H4 (cell line): ENCODE results near the gene LCN6. TPM values are rescaled to one million over a fixed set of nuclear protein-coding genes. Genes with fewer than 3 reads are reported as not detected.
"Not testable (repeated sequence)": the region's sequence is repeated elsewhere in the genome, so short reads cannot be mapped to it uniquely, and the experiment has no call there.

Source experiments
- DNase-seq: peaks from one replicate; pipeline ENCODE4 v3.0.0-alpha.2; 2015; ENCODE audit warnings: low spot score
- total RNA-seq: library from RNA; depleted of rRNA; stranded (reverse); fragments of >200 nt; shearing (Covaris generic); gene quantifications from 2 replicates; pipeline ENCODE4 v1.2.3, GENCODE V29; 2014

Gene LCN6
- total RNA-seq, 1 experiment from 2014 or later, result not detected

DNA sequence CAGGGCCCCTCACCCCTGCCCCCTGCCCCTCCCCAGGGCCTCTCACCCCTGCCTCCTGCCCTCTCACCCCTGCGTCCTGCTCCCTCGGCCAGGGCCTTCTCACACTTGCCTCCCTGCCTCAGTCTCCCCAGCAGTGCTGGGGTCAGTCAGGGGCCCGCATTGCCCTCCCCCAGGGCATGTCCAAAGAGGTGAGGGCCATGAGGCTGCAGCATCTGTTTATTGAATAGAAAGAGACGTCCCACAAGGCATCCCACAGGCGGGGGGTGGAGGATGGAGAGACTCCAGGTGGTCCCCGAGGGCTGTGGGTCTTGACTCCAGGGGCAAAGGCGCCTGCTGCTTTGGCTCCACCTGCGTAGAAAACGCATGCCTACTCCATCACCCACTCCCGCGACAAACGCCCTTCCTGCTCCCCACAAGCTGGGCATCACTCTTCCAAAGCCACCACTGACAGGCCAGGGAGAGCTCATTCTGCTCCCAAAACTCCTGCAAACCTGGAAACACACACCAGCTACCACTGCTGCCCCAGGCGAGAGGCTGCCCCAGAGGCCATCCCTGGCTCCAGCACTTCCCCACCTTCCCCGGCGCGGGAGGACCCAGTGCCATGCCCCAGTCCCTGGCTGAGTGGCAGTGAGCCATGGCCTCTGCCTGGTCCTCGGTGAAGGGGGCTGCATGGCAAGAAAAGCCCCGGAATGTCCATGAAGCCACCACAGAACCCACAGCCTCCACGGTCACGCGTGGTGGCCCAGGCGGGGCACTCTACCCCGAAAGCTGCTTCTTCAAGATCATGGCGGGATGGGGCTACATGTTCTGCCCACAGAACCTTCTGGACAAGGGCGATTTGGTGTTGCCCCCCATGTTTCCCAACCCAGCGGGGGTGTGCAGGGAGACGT is 11.4 kb upstream of the LCN6 start:
- no peak for DNase-seq

DNA sequence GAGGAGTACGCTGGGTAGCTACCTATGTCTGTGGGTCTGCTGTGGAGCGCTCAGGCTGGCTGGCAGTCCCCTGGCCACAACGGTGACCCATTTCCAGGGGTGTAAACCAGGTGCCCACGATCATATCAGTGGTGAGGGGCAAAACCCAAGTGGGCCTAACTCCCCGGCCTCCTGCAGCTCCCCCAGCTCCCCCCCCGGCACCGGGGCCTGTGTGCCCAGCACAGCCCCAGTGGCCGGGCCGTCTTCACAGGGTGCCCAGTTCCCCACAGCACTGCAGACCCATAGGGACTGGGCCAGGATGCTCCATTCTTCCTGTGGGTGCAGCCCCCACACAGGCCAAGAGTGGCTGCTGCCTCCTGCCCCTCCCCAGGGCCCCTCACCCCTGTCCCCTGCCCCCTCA is 10.7 kb upstream of the LCN6 start:
- no peak for DNase-seq

DNA sequence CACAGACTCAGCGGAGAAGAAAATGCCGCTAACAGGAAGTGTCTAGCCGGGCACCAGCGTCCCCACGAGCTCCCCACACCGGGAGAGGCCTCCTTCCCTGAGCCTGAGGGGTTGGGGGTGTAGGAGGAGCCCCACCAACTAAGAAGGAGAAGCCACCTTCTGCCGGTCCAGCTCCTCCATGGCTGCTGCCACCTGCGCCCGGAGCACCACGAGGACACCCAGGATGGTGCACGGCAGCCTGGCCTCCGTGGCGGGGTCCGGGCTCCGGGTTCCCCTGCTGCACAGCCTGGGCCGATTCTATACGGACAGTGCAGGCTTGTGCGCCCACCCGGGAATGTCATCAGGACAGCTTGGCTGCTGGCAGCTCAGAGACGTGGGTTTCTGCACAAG is 9.4 kb upstream of the LCN6 start:
- no peak for DNase-seq

DNA sequence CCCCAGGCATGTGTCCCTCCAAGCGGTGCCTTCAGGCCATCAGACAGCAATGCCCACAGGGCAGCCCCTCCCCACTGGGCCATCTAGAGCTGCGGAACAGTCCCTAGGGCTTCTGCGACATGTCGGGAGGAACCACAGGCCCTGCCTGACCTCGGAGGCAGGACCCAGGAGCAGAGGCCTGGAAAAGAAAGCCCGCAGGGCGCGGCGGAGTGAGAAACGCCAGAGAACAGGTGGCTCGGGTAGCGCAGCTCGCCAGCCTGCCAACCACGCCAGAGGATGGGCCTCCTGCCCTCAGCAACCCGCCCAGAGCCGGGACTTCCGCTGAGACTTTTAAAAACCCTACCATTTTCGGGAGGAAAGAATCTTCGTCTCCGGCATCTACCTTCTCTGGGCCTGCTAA is 9.0 kb upstream of the LCN6 start:
- DNase-seq, result no peak

DNA sequence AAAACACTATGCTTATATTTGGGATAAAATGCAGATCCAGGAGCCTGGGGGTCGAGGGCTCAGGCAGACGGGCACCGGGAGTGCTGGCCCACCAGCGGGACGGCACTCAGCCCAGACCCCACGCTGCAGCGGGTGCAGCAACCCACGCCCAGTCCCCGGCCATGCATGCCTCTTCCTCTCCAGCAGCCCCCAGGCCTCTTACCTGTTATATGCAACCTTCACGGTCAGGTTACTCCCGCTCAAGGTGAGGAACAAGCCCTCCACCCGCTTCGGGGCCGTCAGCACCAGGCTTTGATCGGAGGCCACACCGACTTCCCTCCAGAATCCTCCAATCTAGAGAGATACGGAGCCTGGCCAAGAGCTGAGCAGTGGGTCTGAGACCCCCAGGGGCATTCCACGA is 8.5 kb upstream of the LCN6 start:
- no peak for DNase-seq

DNA sequence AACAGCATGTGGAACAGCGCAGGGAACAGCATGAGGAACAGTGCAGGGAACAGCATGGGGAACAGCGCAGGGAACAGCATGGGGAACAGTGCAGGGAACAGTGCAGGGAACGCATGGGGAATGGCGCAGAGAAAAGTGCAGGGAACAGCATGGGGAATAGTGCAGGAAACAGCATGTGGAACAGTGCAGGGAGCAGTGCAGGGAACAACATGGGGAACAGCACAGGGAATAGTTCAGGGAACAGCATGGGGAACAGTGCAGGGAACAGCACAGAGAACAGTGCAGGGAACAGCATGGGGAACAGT is 7.8 kb upstream of the LCN6 start:
- no peak for DNase-seq

DNA sequence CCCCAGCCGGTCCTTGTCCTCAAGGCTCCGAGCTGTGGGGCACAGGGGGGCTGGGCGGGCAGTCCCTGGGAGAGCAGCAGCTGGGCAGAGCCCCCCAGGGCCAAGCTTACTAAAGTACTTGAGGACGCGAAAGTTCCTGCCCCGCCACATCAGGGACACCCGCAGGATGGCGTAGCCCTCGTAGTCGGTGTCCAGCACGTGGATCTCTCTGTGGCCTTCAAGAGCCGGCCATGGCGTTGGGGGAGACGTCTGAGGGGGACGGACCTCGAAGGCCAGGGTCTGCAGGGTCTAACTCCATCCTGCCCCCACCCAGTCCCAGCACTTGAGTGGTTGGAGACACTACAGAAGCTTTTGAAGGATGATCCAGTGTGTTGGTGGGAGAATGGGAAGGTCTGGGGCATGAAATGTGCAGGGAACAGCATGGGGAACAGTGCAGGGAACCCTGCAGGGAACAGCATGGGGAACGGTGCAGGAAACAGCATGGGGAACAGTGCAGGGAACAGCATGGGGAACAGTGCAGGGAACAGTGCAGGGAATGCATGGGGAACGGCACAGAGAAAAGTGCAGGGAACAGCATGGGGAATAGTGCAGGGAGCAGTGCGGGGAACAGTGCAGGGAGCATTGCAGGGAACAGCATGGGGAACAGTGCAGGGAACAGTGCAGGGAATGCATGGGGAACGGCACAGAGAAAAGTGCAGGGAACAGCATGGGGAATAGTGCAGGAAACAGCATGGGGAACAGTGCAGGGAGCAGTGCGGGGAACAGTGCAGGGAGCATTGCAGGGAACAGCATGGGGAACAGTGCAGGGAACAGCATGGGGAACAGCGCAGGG is 7.2 kb upstream of the LCN6 start:
- not testable (repeated sequence) for DNase-seq

DNA sequence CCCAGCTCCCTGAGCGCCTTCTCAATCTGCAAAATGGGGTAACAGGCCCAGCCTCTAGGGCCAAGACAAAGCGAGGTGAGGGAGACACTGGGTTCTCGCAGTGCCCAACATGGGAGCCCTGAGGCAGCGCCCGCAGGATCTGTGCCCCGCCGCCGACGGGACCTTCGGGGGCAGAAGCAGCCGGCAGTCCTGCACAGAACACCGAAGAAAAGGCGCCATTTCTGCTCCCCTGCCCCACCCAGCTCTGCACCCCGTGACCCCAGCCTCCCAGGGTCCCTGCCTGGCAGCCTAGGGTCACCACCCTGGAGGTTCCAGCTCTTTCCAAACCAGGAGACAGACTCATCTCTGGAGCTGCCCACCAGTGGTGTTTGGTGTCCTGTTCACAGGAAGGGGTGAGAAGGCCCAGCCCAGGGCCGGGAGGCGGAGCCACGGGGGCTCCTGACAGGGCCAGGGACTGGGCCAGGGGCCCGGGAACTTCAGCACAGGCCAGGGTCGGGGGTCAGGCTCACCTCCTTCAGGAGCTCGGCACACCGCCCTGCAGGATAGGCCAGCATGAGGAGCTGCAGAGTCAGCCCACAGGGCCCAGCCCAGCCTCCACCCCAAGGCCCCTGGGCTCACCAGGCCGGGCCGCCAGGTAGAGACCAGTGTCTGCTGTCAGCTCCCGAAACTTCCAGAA is 6.4 kb upstream of the LCN6 start:
- no peak for DNase-seq

DNA sequence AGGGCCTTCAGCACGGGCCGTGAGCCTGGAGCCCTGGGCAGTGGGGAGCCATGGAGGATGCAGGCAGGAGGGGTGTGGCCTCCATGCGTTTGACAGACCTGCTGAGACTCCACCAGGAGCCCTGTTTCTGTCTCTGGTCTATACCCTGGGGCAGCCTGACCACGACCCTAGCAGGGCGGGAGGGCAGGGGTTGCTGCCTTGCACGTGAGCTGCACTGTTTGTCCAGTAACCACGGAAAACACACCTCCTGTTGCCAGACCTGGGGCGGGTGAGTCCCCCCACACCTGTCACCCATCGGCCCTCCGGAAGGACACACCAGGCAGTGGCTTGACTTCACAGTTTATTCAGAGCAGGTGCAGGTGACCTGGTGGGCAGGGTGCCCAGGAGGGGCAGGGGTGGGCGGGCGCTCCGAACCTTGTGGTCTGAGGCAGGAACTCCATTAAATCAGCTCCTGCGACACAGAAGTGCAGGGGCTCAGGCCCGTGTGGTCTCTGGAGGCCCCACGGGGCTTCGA is 5.8 kb upstream of the LCN6 start:
- no peak for DNase-seq

DNA sequence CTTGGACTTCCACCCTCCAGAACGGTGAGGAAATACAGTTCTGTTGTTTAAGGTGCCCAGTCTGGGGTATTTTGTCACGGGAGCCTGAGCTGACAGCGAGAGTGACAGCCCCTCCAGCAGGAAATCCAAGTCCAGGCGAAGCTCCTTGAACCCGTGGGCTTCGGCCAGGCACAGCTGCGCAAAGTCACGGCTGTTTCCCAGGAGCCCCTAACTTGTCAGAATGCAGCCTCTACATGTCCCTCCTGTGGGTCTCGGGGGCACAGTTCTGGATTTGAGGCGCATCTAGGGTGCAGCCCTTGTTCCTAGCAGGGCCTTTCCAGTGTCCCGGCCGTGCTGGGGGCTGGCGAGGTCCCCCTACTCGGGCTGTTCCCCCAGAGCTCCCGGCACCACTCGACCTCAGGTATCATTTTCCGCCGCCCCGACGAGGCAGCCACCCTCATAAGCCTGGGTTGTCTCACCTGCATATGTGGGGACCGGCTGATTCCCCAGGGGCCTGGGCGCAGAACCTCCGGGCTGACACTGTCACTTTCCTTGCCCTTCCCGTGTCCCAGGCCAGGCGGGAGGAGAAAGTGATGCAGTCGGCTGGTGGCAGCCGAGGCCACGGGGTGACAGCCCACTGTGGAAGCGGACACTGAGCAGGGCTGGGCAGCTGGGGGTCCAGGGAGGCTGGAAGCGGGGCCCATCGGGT is 5.2 kb upstream of the LCN6 start:
- no peak for DNase-seq

DNA sequence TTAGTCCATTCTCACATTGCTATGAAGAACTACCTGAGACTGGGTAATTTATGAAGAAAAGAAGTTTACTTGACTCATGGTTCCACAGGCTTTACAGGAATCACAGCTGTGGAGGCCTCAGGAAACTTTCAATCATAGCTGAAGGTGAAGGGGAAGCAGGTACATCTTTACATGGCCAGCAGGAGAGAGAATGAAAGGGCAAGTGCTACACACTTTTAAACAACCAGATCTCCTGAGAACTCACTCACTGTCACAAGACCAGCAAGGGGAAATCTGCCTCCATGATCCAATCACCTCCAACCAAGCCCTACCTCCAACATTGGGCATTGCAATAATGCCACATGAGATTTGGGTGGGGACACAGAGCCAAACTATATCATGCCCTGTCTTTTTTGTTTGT is 3.5 kb upstream of the LCN6 start:
- DNase-seq, result no peak

DNA sequence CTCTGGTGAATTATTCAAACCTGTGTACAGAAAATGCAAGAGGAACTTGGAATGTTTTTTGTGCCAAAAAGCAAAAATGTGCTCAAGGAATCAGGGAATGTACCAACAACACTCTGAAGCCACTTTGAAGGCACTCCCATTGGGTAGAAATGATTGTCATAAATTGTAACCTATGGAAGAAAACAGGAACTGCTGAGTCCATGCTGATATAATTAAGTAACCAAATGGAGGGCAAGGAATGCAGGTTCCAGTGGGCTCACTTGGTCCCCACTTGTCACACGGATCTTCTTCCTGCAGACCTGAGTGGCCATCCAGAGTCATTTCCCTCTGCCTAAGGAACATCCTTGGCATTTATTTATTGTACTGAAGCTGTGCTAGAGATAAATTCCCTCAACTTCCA is 2.9 kb upstream of the LCN6 start:
- DNase-seq, result no peak

DNA sequence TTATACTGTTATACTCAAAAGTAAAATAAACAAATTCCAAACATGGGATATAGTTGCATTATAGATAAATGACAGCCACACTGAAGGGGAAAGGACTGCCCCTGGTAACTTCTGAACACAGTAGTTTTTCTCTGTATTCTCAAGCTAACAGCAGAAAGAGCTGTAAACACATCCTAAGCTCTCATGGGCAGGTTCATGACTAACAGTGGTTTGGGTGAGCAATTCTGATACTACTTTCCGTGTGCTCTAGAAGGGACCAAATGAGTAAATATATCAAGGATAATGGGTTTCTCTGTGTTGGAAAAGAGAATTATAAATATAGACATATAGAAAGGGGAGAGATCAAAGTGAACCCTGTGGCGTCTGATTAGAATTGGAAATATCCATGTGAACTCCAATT is 2.2 kb upstream of the LCN6 start:
- no peak for DNase-seq

DNA sequence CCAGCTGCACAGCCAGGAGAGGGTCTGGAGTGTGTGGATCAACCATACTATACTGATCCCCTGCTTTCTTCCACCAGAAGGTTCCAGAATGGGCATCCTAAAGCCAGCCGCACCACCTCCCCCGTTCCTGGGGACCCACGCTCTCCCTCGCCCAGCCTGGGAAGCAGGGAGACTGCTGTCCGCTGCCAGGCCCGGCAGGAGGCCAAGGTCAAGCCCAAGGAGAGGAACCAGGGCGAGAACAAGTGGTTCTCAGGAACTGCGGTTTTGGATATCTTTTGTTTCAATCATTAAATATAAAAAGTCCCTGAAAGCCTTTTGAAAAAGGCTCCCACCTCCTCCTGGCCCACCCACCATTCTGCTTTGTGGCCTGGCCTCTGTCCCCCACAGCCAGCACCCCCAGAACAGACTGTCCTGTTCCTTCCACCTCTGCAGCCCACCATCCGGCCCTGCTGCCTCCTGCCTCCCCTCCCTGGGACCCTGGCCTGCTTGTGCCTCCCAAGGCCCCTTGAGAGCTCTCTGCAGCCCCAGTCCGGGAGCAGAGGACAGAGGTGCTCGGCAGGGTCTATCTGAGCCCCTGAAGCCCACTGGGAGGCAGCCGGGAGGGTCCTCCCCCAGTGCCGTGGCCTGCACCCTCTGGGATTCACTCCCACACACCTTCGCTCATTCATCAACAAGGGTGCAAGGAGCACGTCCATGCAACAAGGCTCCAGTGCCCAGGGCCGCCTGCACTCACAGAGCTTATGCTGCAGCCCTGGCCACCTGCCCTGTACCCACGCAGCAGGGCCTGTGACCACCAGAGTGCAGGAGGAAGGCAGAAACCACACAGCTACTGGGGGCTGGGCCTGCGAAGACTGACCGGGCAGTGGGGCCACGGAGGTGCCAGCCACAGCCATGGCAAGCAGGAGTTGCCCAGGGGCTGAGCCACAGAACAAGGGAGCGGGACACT is 614 bp upstream of the LCN6 start:
- no peak for DNase-seq

DNA sequence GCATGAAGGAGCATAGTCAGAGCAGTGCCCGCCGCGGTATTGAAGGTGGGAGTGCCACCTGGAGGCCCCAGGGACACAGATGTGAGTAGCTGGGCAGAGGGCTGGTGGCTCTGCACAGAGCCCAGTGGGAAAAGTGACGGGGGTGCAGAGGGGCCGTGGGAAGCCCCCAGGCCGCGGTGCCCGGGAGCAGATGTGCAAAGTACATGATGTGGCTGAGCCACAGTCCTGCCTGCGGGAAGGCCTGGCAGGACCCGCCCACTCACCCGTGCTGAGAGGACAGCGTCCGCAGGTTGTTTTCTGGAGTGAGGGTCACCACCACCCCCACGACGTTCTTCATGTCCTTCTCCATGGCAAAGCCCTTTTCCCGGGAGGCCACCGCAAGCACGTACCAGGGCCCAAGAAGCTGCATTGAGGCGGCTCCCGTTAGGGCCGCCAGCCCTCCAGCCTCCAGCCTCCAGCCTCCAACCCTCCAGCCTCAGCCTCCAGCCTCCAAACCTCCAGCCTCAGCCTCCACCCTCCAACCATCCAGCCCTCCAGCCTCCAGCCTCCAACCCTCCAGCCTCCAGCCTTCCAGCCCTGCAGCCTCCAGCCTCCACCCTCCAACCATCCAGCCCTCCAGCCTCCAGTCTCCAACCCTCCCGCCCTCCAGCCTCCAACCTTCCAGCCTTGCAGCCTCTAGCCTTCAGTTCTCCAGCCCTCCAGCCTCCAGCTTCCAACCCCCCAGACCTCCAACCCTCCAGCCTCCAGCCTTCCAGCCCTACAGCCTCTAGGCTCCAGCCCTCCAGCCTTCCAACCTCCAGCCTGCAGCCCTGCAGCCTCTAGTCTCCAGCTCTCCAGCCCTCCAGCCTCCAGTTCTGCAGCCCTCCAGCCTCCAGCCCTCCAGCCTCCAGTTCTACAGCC is 914 bp downstream of the LCN6 start:
- DNase-seq, result no peak

DNA sequence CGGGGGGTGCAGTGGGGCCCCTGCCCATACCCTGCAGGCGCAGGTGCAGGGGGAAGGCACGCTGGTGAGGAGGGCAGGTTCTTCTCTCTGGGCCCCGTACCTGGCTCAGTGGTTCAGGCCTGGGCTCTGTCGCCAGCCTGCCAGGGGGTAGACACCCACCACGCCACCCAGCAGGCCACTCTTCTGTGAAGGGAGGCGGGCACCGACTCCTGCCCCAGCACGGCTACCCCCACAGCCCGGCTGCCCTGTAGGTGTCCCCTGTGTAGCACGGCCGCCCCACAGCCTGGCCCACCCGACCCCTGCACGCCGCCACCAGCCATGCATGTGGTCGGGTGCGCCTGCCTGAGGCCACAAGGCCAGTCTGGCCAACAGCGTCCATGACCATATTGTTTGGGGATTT is 1.7 kb downstream of the LCN6 start:
- DNase-seq, result no peak

DNA sequence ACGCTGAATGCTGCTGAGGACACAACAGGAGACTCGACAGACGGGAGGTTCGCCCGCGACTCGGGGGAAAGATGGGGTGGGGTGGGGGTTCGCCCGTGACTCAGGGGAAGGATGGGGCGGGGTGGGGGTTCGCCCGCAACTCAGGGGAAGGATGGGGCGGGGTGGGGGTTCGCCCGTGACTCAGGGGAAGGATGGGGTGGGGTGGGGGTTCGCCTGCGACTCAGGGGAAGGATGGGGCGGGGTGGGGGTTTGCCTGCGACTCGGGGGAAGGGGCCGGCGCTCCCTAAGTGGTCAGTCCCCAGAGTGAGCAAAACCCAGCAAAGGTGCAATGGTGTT is 2.2 kb downstream of the LCN6 start:
- DNase-seq, result no peak

DNA sequence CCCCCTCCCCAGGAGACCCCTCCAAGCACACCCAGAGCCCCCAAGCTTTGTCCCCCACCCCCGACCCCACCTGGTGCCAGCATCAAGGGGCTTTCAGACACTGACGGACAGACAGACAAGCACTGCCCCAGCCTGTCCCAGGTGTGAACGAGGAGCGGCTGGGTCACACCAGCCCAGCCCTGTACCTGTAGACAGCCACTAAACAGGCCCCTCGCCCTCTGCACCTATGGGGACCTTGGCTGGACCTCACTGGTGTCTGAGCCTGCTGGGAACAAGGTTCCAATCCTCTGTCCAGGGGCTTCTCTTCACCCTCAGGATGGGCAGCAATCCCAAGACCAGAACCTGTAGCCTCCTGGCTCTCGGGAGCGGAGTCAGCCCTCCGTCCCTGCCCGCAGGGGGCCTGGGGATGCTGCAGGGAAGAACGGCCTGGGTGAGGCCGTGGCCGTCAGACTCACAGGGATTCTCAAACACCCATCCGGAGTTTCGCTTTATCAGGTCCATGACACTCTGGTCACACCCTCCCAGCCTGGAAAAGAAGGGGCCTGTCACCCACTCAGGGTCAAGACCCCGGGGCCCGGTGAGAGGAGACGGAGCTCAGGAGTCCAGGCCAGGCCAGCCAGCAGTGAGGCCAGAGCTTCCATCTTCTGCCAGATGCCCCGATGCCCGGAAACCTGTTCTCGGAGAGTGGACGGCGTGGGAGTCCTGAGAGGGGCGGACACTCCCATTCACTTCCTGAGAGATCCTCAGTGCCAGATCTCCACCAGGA is 2.8 kb downstream of the LCN6 start:
- DNase-seq, result no peak

DNA sequence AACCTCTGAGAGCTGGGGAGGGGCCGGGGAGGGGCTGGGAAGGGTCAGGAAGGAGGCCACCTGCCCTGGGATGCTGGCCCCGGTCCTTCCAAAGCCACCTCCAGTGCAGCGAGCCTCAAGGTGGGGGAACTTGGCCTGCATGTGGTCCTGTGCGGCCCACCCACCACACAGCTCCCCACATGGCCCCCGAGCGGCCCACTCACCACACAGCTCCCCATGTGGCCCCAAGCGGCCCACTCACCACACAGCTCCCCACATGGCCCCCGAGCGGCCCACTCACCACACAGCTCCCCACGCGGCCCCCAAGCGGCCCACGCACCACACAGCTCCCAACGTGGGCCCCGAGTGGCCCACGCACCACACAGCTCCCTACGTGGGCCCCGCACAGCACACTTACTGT is 3.6 kb downstream of the LCN6 start:
- no peak for DNase-seq
